Measurements from ENCODE around the gene ZNF780B. TPM values are rescaled to one million over a fixed set of nuclear protein-coding genes. Genes with fewer than 3 reads are reported as not detected.
A peak's percentile ranks its signal among the peaks of the same experiment; 100 is the strongest.

The ZNF780B gene
- total and polyA plus RNA-seq, 2 of the 8 experiments (the other 6 are each of a cell fraction or from before 2014, with no cell fraction given) = 3.1 to 22.4 TPM

- H3K79me2 ChIP-seq (ENCODE audit: control insufficient read depth in 1 of 2, insufficient read depth in 2 of 2, low read length in 2 of 2) = no peaks in the 10 kb centered on the region
- no peak overlapping the region for H3K18ac ChIP-seq (ENCODE audit: extremely low read depth, low read length)
- no peaks in the 10 kb centered on the region for H3K27me3 ChIP-seq (replicated peaks in 1 of 4; ENCODE audit: control insufficient read depth in 3 of 4, extremely low read depth in 1 of 4, insufficient read depth in 3 of 4, low read length in 3 of 4)
- no peak overlapping the region for H4K8ac ChIP-seq (ENCODE audit: extremely low read depth, insufficient read depth, low read length)
- no peak overlapping the region for H3K56ac ChIP-seq (replicated peaks; ENCODE audit: insufficient read length, low read depth, low read length)
- H3K9me3 ChIP-seq (ENCODE audit: insufficient read depth in 2 of 2, low read depth in 1 of 2, low read length in 1 of 2) = peaks cover 76 to 78% of the 10 kb centered on the region in 2 experiments
- H3K27ac ChIP-seq (ENCODE audit: low read depth, low read length) = no peak overlapping the region
- no peak overlapping the region for H3K4me2 ChIP-seq (ENCODE audit: insufficient read depth in 1 of 2, low read depth in 2 of 2, low read length in 2 of 2)
- H2AFZ ChIP-seq (ENCODE audit: low read length) = no peak overlapping the region
- H2BK20ac ChIP-seq (ENCODE audit: low read length) = no peak overlapping the region
- FAIRE-seq = no peak
- H3K4me1 ChIP-seq (replicated peaks in 1 of 4; ENCODE audit: control insufficient read depth in 3 of 4, insufficient read depth in 4 of 4, low read length in 3 of 4) = no peaks in the 10 kb centered on the region
- peaks cover 0 to 43% (median 19%) of the 10 kb centered on the region in 4 experiments; a peak in 3 of 8 replicates for H3K36me3 ChIP-seq (ENCODE audit: control insufficient read depth in 2 of 4, insufficient read depth in 4 of 4, low read length in 3 of 4)
- H3K23ac ChIP-seq (ENCODE audit: insufficient read length) = no peak overlapping the region
- 83% methylated on average over 2 of the region's 2 CpGs; no CpG with 5 or more reads in 1 of the 2 experiments for WGBS, 2 experiments (ENCODE audit: extremely low coverage in 1 of 2, insufficient coverage in 1 of 2, insufficient read length in 1 of 2, insufficient replicate concordance in 2 of 2, low coverage in 1 of 2, low lambda C conversion rate in 2 of 2, missing lambda C conversion rate in 1 of 2)
- no peak overlapping the region for H2BK15ac ChIP-seq (ENCODE audit: low read length)
- H3K4ac ChIP-seq (replicated peaks; ENCODE audit: insufficient read length, low read depth, low read length) = no peak overlapping the region
- H3K79me1 ChIP-seq (ENCODE audit: low read depth, low read length) = no peaks in the 10 kb centered on the region
- no peak overlapping the region for H2BK12ac ChIP-seq (ENCODE audit: low read depth, low read length)
- peak overlapping the region in 1 of 4 experiments; percentile 6; a peak in 1 of 8 replicates for H3K4me3 ChIP-seq (ENCODE audit: extremely low read depth in 1 of 4, insufficient read depth in 2 of 4, low read depth in 3 of 4, low read length in 4 of 4)
- POLR2A ChIA-PET (ENCODE audit: partially characterized antibody) = no interaction called here
- no peak overlapping the region for H2BK5ac ChIP-seq (ENCODE audit: low read depth, low read length)
- no peak overlapping the region for H2AK5ac ChIP-seq (ENCODE audit: low read depth, low read length)
- no peak overlapping the region for H4K5ac ChIP-seq (ENCODE audit: insufficient read length, low read depth, low read length)
- H4K20me1 ChIP-seq (replicated peaks in 1 of 2; ENCODE audit: control insufficient read depth in 1 of 2, insufficient read depth in 2 of 2, low read length in 2 of 2) = no peaks in the 10 kb centered on the region
- H3K9ac ChIP-seq (replicated peaks in 1 of 4; ENCODE audit: extremely low read depth in 1 of 4, low read depth in 3 of 4, low read length in 3 of 4) = no peak overlapping the region
- CTCF ChIA-PET (ENCODE audit: partially characterized antibody) = no interaction called here
- H2BK120ac ChIP-seq (replicated peaks; ENCODE audit: low read depth, low read length) = no peak overlapping the region
- H3K14ac ChIP-seq (ENCODE audit: insufficient read length) = no peak overlapping the region
- no peak for DNase-seq (ENCODE audit: low read depth in 1 of 2, low spot score in 2 of 2)
- no peak overlapping the region for H4K91ac ChIP-seq (replicated peaks; ENCODE audit: insufficient read length, low read length)
- H3K23me2 ChIP-seq (ENCODE audit: low read depth, low read length) = no peaks in the 10 kb centered on the region
- TF ChIP-seq ZNF274 (IDR thresholded peaks at IDR 0.05; ENCODE audit: borderline replicate concordance, extremely low read depth, low read length) (peak; percentile 83), EP300 (IDR thresholded peaks at IDR 0.05; ENCODE audit: borderline replicate concordance in 1 of 2, low read depth in 2 of 2, low read length in 2 of 2) (no peak)
Observed at GRCh38 chr19:40033989-40034560, 22.0 kb downstream of the ZNF780B start.

Measured in H1 (cell line).